K562 (cell line): ENCODE data around the gene ABCA4. TPM values are rescaled to one million over a fixed set of nuclear protein-coding genes. Genes with fewer than 3 reads are reported as not detected.

Experiments used
- ATAC-seq: fragments of 200-7000 bp; cut with Tn5 transposase; 3 replicates; pipeline ENCODE4 v1.9.1; 2020; ENCODE audit warnings: moderate library complexity
- BruUV-seq: library from RNA; stranded (reverse); fragments of 400-500 nt; replicated peaks from 2 replicates; lab custom pipeline; 2021; lab: Mats Ljungman, UMichigan
- CTCF ChIA-PET: fragments of 300-600 bp; formaldehyde crosslinking; extraction: SDS; loops from one replicate; lab custom pipeline; 2021; ENCODE audit warnings: low intra/inter-chr PET ratio; lab: Yijun Ruan, JAX
- POLR2A ChIA-PET: fragments of 300-600, 350-650 bp; sonication (Branson Sonifier 250); formaldehyde crosslinking; extraction: SDS; loops from one replicate; lab custom pipeline; 2021; ENCODE audit warnings: antibody characterized with exemption, inconsistent platforms; lab: Yijun Ruan, JAX
- DNase-seq, 4 experiments: peaks; one replicate each; pipeline versions ENCODE4 v3.0.0 to v3.0.0-alpha.2; 2011 to 2018; ENCODE audit warnings: low spot score in 3 of 4, mixed read lengths in 3 of 4; ENCODE audit errors: extremely low read depth in 1 of 4
- FAIRE-seq: peaks from 2 replicates; lab custom pipeline; 2011; peaks lifted over from hg19 to GRCh38; lab: Jason Lieb, UNC
- H2AFZ ChIP-seq: 2 replicates; pipeline ENCODE4 v1.6.0; 2011; ENCODE audit warnings: low read depth, low read length, control low read depth, inconsistent platforms
- H3K27ac ChIP-seq: fragments of 200-600 bp; 3 replicates; pipeline ENCODE4 v1.8.0; 2011; ENCODE audit warnings: low read depth, mild to moderate bottlenecking, control low read depth, inconsistent platforms, low read length, moderate library complexity, mixed read lengths; ENCODE audit errors: extremely low read depth
- H3K27me3 ChIP-seq, 2 experiments: fragments of 300-600 bp in 1 of 2; 2 replicates in 1 of 2; 3 replicates in 1 of 2; pipeline versions ENCODE4 v1.6.0 to v1.8.0; 2011; ENCODE audit warnings: inconsistent platforms in 2 of 2, low read length in 2 of 2, mild to moderate bottlenecking in 1 of 2, mixed read lengths in 1 of 2, moderate library complexity in 1 of 2; ENCODE audit not compliant: control insufficient read depth in 2 of 2, insufficient read depth in 2 of 2
- H3K36me3 ChIP-seq: fragments of 300-600 bp; 3 replicates; pipeline ENCODE4 v1.8.0; 2011; ENCODE audit warnings: mild to moderate bottlenecking, low read length, inconsistent platforms; ENCODE audit not compliant: control insufficient read depth, insufficient read depth
- H3K4me1 ChIP-seq, 2 experiments: fragments of 200-600 bp in 1 of 2; replicated peaks in 1 of 2; 2 replicates in 1 of 2; 3 replicates in 1 of 2; pipeline versions ENCODE4 v1.5.1 to v1.8.0; 2011; ENCODE audit warnings: inconsistent platforms in 2 of 2, low read length in 2 of 2, mild to moderate bottlenecking in 1 of 2, mixed read lengths in 1 of 2, moderate library complexity in 1 of 2; ENCODE audit not compliant: control insufficient read depth in 2 of 2, insufficient read depth in 2 of 2
- H3K4me2 ChIP-seq: 2 replicates; pipeline ENCODE4 v1.6.1; 2011; ENCODE audit warnings: low read length, control low read depth, inconsistent platforms, mixed read lengths; ENCODE audit not compliant: insufficient read depth
- H3K4me3 ChIP-seq: fragments of 200-600 bp; sonication (generic), shearing (Covaris generic); 2 replicates; pipeline ENCODE4 v1.5.1; 2016; ENCODE audit warnings: control low read depth, inconsistent platforms
- H3K79me2 ChIP-seq: fragments of 200-600 bp; 3 replicates; pipeline ENCODE4 v1.8.0; 2011; ENCODE audit warnings: low read length, inconsistent platforms; ENCODE audit not compliant: control insufficient read depth, insufficient read depth
- H3K9ac ChIP-seq, 2 experiments: 2 replicates each; pipeline versions ENCODE4 v1.6.0 to v1.6.1; 2011; ENCODE audit warnings: low read depth in 2 of 2, low read length in 2 of 2, control low read depth in 1 of 2, inconsistent platforms in 1 of 2, mild to moderate bottlenecking in 1 of 2, mixed read lengths in 1 of 2; ENCODE audit not compliant: insufficient read depth in 1 of 2
- H3K9me1 ChIP-seq: one replicate; pipeline ENCODE4 v1.6.0; 2011; ENCODE audit warnings: inconsistent platforms, mild to moderate bottlenecking, low read length, moderate library complexity; ENCODE audit not compliant: control insufficient read depth, insufficient read depth
- H3K9me3 ChIP-seq: replicated peaks from 2 replicates; pipeline ENCODE4 v1.5.1; 2011; ENCODE audit warnings: low read depth, low read length, inconsistent platforms; ENCODE audit not compliant: control insufficient read depth, insufficient read depth
- H4K20me1 ChIP-seq: replicated peaks from 2 replicates; pipeline ENCODE4 v1.6.1; 2011; ENCODE audit warnings: low read length, inconsistent platforms, mixed read lengths; ENCODE audit not compliant: control insufficient read depth, insufficient read depth
- DIDO1 ChIP-seq: fragments of 450-650 bp; IDR thresholded peaks from 2 replicates; pipeline ENCODE4 v1.6.1; 2016; ENCODE audit warnings: low read depth, missing biosample characterization, missing genetic modification characterization
- MAZ ChIP-seq, 2 experiments: fragments of 450-650 bp in 1 of 2; sonication (generic) in 1 of 2; formaldehyde crosslinking; IDR thresholded peaks in 1 of 2; conservative IDR thresholded peaks in 1 of 2; 2 replicates each; pipeline versions ENCODE4 v1.4.0 to v1.5.0; 2020; ENCODE audit warnings: mild to moderate bottlenecking in 1 of 2, missing genetic modification reagents in 1 of 2
- NFYB ChIP-seq: IDR thresholded peaks from 2 replicates; pipeline ENCODE4 v1.6.1; 2011; ENCODE audit warnings: mild to moderate bottlenecking, moderate library complexity; ENCODE audit not compliant: insufficient read length; ENCODE audit errors: extremely low read depth
- NR2C1 ChIP-seq, 2 experiments: fragments of 450-650 bp; IDR thresholded peaks; 2 replicates each; pipeline ENCODE4 v1.6.1; 2017; ENCODE audit warnings: mild to moderate bottlenecking in 2 of 2, antibody characterized with exemption in 1 of 2, inconsistent platforms in 1 of 2, missing compliant biosample characterization in 1 of 2, missing genetic modification characterization in 1 of 2
- RBM34 ChIP-seq: fragments of 200-400 bp; formaldehyde crosslinking; IDR thresholded peaks from 2 replicates; pipeline ENCODE4 v1.6.1; 2018; ENCODE audit warnings: low read length, borderline replicate concordance; ENCODE audit not compliant: insufficient read depth
- RCOR1 ChIP-seq, 2 experiments: IDR thresholded peaks; 2 replicates each; pipeline ENCODE4 v1.6.1; 2012; ENCODE audit warnings: low read depth in 2 of 2, low read length in 2 of 2, borderline replicate concordance in 1 of 2, improper control_type of control experiment in 1 of 2
- TGIF2 ChIP-seq: sonication (generic); formaldehyde crosslinking; IDR thresholded peaks from 2 replicates; pipeline ENCODE4 v1.8.1; 2022; ENCODE audit warnings: mild to moderate bottlenecking, missing genetic modification reagents, moderate library complexity
- ZNF274 ChIP-seq: IDR thresholded peaks from 2 replicates; pipeline ENCODE4 v1.6.1; 2011; ENCODE audit warnings: low read depth, mild to moderate bottlenecking, low read length, moderate library complexity, borderline replicate concordance
- WGBS: fragments of 100-300 bp; shearing (Covaris generic); methylation state at CpG from one replicate; pipeline ENCODE4 v1.1.6; 2016; ENCODE audit warnings: low coverage, mixed read lengths; ENCODE audit not compliant: insufficient coverage; ENCODE audit errors: missing lambda C conversion rate; 5-methylcytosine and 5-hydroxymethylcytosine counted together
- in situ Hi-C: fragments of 300-500 bp; cut with MboI; formaldehyde crosslinking; loops from 4 replicates; pipeline ENCODE4 v1.15.0; 2018; ENCODE audit warnings: inconsistent platforms, mixed read lengths
- intact Hi-C: fragments of 100-400 bp; cut with micrococcal nuclease; formaldehyde crosslinking; loops from 2 replicates; pipeline ENCODE4 v1.14.2; 2022
- polyA plus RNA-seq, 8 experiments: library from polyadenylated mRNA; depleted of rRNA in 4 of 8; stranded (reverse) in 5 of 8; unstranded in 3 of 8; fragments of >200 nt; fragmentation: Nextera tagmentation in 2 of 8; fragmentation: Illumina TruSeq in 1 of 8; extraction: Ambion mirVana in 2 of 8; extraction: Trizol in 1 of 8; gene quantifications; 2 replicates each; pipeline versions ENCODE4 v1.2.1 to v1.2.3, GENCODE V29; 2011 to 2014; ENCODE audit warnings: inconsistent platforms in 1 of 8, missing spikeins in 1 of 8
- total RNA-seq, 7 experiments: library from RNA; depleted of rRNA in 6 of 7; stranded (reverse); fragments of >200 nt in 6 of 7; fragmentation: Illumina TruSeq in 2 of 7; extraction: Trizol in 2 of 7; gene quantifications; 2 replicates each; pipeline versions ENCODE4 v1.2.1 to v1.2.3, GENCODE V29; 2011 to 2021; ENCODE audit warnings: low replicate concordance in 1 of 7
- TF ChIP-seq, protein P1 (sequence below): sonication (generic); formaldehyde crosslinking; IDR thresholded peaks from 2 replicates; pipeline ENCODE4 v1.8.1; 2023; ENCODE audit warnings: mild to moderate bottlenecking, missing genetic modification reagents
- TF ChIP-seq, protein P2 (sequence below): sonication (generic); formaldehyde crosslinking; IDR thresholded peaks from 2 replicates; pipeline ENCODE4 v1.9.0; 2022; ENCODE audit warnings: mild to moderate bottlenecking, missing genetic modification reagents

The ABCA4 gene
- total and polyA plus RNA-seq, 9 of the 15 experiments (the other 6 are each of a cell fraction or from before 2014, with no cell fraction given): 0.01 to 0.04 TPM; not detected in 7

DNA sequence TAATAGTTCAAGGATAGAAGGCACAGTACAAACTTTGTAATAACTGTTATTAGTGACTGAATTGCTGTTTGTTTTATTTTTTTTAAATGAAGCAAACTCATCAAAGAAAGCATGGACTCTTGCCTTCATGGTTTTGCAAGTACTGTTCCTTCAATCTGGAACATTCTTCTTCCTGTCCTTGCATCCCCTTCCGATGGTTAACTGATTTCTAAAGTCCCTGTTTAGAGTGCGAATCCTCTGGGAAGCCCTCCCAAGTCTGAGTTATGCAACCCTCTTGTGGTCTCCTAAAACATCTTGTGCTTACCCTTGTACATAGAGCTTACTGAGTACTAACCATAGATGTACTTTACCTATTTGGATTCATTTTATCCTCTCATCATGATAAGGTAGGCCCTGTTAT lies 159.5 kb downstream of the ABCA4 start (continued):
- TF ChIP-seq, protein P1, sequence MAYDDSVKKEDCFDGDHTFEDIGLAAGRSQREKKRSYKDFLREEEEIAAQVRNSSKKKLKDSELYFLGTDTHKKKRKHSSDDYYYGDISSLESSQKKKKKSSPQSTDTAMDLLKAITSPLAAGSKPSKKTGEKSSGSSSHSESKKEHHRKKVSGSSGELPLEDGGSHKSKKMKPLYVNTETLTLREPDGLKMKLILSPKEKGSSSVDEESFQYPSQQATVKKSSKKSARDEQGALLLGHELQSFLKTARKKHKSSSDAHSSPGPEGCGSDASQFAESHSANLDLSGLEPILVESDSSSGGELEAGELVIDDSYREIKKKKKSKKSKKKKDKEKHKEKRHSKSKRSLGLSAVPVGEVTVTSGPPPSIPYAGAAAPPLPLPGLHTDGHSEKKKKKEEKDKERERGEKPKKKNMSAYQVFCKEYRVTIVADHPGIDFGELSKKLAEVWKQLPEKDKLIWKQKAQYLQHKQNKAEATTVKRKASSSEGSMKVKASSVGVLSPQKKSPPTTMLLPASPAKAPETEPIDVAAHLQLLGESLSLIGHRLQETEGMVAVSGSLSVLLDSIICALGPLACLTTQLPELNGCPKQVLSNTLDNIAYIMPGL (CRISPR knock-in tag): no peak
- TF ChIP-seq DIDO1 (tag) (no peak), MAZ (CRISPR knock-in tag; conservative IDR thresholded peaks at IDR 0.05 in 1 of 2, IDR thresholded peaks at IDR 0.05 in 1 of 2) (no peak), TGIF2 (no peak), NR2C1 (IDR thresholded peaks at IDR 0.05) (no peak), NR2C1 (tag; IDR thresholded peaks at IDR 0.05) (no peak), RBM34 (no peak)

DNA sequence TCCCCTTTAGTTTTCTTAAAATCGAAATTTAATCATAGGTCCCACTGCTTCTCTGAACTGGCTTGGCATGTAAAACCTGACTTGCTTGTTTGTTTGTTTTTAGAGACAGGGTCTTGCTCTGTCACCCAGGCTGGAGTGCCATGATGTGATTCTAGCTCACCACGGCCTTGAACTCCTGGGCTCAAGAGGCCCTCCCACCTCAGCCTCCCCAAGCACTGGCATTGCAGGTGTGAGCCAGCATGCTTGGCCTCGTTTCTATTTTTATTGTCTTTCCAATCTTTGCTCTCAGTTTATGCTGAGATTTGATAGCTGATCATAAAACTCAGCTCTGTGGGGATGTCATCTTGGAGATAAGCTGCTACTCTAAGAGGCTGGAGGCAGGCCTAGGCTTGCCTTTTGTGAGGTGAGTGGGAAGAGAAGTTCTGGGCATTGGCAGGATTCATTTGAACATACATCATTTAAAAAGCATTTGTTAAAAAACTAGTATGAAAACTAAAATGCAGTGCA lies 160.3 kb downstream of the ABCA4 start:
- DNase-seq (no peak), FAIRE-seq (no peak), ATAC-seq (no peak)
- Histone ChIP-seq H3K36me3 (no peaks in the 10 kb centered on the region), H3K27me3 (no peaks in the 10 kb centered on the region; a peak in 1 of 5 replicates), H3K9me1 (no peaks in the 10 kb centered on the region), H3K9ac (no peak overlapping the region), H2AFZ (no peak overlapping the region), H3K4me2 (no peak overlapping the region), H3K4me3 (no peak overlapping the region), H3K4me1 (no peaks in the 10 kb centered on the region), H3K9me3 (peaks cover 7% of the 10 kb centered on the region; the same call in 1 of the 2 replicates), H3K79me2 (no peaks in the 10 kb centered on the region), H3K27ac (no peak overlapping the region), H4K20me1 (no peaks in the 10 kb centered on the region)
- intact Hi-C loops: no loop called here
- 0% methylated on average over 3 of the region's 3 CpGs for WGBS
- BruUV-seq: no TSS peak
- ChIA-PET POLR2A (no interaction called here), CTCF (no interaction called here)
- in situ Hi-C loops: no loop called here
- TF ChIP-seq NFYB: no peak
- no peak for TF ChIP-seq RCOR1 (IDR thresholded peaks at IDR 0.05; ENCODE audit: borderline replicate concordance in 1 of 2, low read depth in 2 of 2, low read length in 2 of 2)
- TF ChIP-seq, protein P2, sequence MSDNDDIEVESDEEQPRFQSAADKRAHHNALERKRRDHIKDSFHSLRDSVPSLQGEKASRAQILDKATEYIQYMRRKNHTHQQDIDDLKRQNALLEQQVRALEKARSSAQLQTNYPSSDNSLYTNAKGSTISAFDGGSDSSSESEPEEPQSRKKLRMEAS: no peak
- TF ChIP-seq ZNF274: no peak
